NT2/D1 (cell line): ENCODE data around the gene AK2.
"Not testable (repeated sequence)": the region's sequence is repeated elsewhere in the genome, so short reads cannot be mapped to it uniquely, and the experiment has no call there.

Source experiments
- DNase-seq: peaks from one replicate; pipeline ENCODE4 v3.0.0-alpha.2; 2011; ENCODE audit warnings: low read depth, low spot score
- H3K27me3 ChIP-seq: 2 replicates; pipeline ENCODE4 v1.6.0; 2011; ENCODE audit warnings: mild to moderate bottlenecking; ENCODE audit not compliant: insufficient read length, insufficient read depth
- H3K36me3 ChIP-seq: 2 replicates; pipeline ENCODE4 v1.6.1; 2011; ENCODE audit warnings: mild to moderate bottlenecking, low read length, mixed read lengths; ENCODE audit not compliant: insufficient read depth, insufficient read length
- H3K4me1 ChIP-seq: 2 replicates; pipeline ENCODE4 v1.5.1; 2011; ENCODE audit not compliant: insufficient read depth, insufficient read length
- H3K4me3 ChIP-seq: 2 replicates; pipeline ENCODE4 v1.5.1; 2011; ENCODE audit warnings: low read depth; ENCODE audit not compliant: insufficient read length
- H3K9ac ChIP-seq: 2 replicates; pipeline ENCODE4 v1.6.0; 2011; ENCODE audit warnings: low read depth; ENCODE audit not compliant: insufficient read length
- H3K9me3 ChIP-seq: 2 replicates; pipeline ENCODE4 v1.5.1; 2011; ENCODE audit warnings: mild to moderate bottlenecking, low read length; ENCODE audit not compliant: insufficient read depth
- SUZ12 ChIP-seq: IDR thresholded peaks from 2 replicates; pipeline ENCODE4 v1.6.1; 2011; ENCODE audit not compliant: insufficient read length, insufficient read depth; ENCODE audit errors: extremely low read depth
- YY1 ChIP-seq: IDR thresholded peaks from 2 replicates; pipeline ENCODE4 v1.6.1; 2011; ENCODE audit not compliant: insufficient read length, insufficient read depth
- ZNF274 ChIP-seq: IDR thresholded peaks from 2 replicates; pipeline ENCODE4 v1.6.1; 2011; ENCODE audit warnings: mild to moderate bottlenecking, low read depth, low read length

AK2 gene

GRCh38 chr1:33050221-33051076 is 13.8 kb upstream of the AK2 start:
- DNase-seq = no peak
- H3K9ac ChIP-seq = no peak overlapping the region

GRCh38 chr1:33049371-33049770 is 12.7 kb upstream of the AK2 start:
- Histone ChIP-seq H3K36me3 (no peaks in the 10 kb centered on the region), H3K9ac (no peak overlapping the region), H3K27me3 (no peaks in the 10 kb centered on the region), H3K4me1 (no peaks in the 10 kb centered on the region), H3K9me3 (peaks cover 25% of the 10 kb centered on the region; the same call in 1 of the 2 replicates), H3K4me3 (no peak overlapping the region)
- TF ChIP-seq ZNF274 (no peak), YY1 (no peak), SUZ12 (no peak)
- DNase-seq = no peak

More at GRCh38 chr1:33050221-33051076, 13.8 kb upstream of the AK2 start:
- Histone ChIP-seq H3K9me3 (peaks cover 25% of the 10 kb centered on the region; the same call in 1 of the 2 replicates), H3K27me3 (no peaks in the 10 kb centered on the region), H3K36me3 (no peaks in the 10 kb centered on the region), H3K4me3 (no peak overlapping the region), H3K4me1 (no peaks in the 10 kb centered on the region)
- TF ChIP-seq YY1 = no peak
- TF ChIP-seq ZNF274 = no peak
- no peak for TF ChIP-seq SUZ12

GRCh38 chr1:33048426-33048825 is 11.7 kb upstream of the AK2 start:
- TF ChIP-seq SUZ12 = no peak
- TF ChIP-seq YY1 = no peak
- no peak for TF ChIP-seq ZNF274
- no peak overlapping the region for H3K9ac ChIP-seq
- no peaks in the 10 kb centered on the region for H3K27me3 ChIP-seq
- H3K4me1 ChIP-seq = no peaks in the 10 kb centered on the region
- no peaks in the 10 kb centered on the region for H3K36me3 ChIP-seq
- no peak for DNase-seq
- H3K9me3 ChIP-seq = peaks cover 20% of the 10 kb centered on the region; the same call in 1 of the 2 replicates
- H3K4me3 ChIP-seq = no peak overlapping the region

- Histone ChIP-seq H3K27me3 (no peaks in the 10 kb centered on the region), H3K9ac (no peak overlapping the region), H3K4me1 (no peaks in the 10 kb centered on the region), H3K4me3 (no peak overlapping the region), H3K9me3 (peaks cover 18% of the 10 kb centered on the region; the same call in 1 of the 2 replicates), H3K36me3 (no peaks in the 10 kb centered on the region)
- TF ChIP-seq ZNF274 = no peak
- no peak for TF ChIP-seq YY1
- no peak for TF ChIP-seq SUZ12
- DNase-seq = no peak
These were observed 11.2 kb upstream of the AK2 start for GRCh38 chr1:33047839-33048305.

- Histone ChIP-seq H3K9me3 (peaks cover 18% of the 10 kb centered on the region; the same call in 1 of the 2 replicates), H3K9ac (no peak overlapping the region), H3K4me3 (no peak overlapping the region), H3K27me3 (no peaks in the 10 kb centered on the region), H3K36me3 (no peaks in the 10 kb centered on the region), H3K4me1 (no peaks in the 10 kb centered on the region)
- TF ChIP-seq YY1 (no peak), SUZ12 (no peak), ZNF274 (no peak)
- no peak for DNase-seq
These were observed 10.6 kb upstream of the AK2 start for GRCh38 chr1:33047290-33047689.

GRCh38 chr1:33046234-33046633 is 9.6 kb upstream of the AK2 start:
- peaks cover 18% of the 10 kb centered on the region; the same call in 1 of the 2 replicates for H3K9me3 ChIP-seq
- DNase-seq, H3K4me1 ChIP-seq, H3K4me3 ChIP-seq, H3K9ac ChIP-seq, H3K27me3 ChIP-seq, H3K36me3 ChIP-seq: not testable (repeated sequence)

- DNase-seq = no peak
- Histone ChIP-seq H3K4me3 (no peak overlapping the region), H3K27me3 (no peaks in the 10 kb centered on the region), H3K9ac (no peak overlapping the region), H3K9me3 (peaks cover 17% of the 10 kb centered on the region; the same call in 1 of the 2 replicates), H3K4me1 (no peaks in the 10 kb centered on the region), H3K36me3 (no peaks in the 10 kb centered on the region)
- no peak for TF ChIP-seq YY1
- no peak for TF ChIP-seq SUZ12
- TF ChIP-seq ZNF274 = no peak
These were observed 9.1 kb upstream of the AK2 start for GRCh38 chr1:33045814-33046213.
